CD4-positive, CD25-positive, alpha-beta regulatory T cell (primary cell): ENCODE results near the gene ZDHHC8. TPM values are rescaled to one million over a fixed set of nuclear protein-coding genes. Genes with fewer than 3 reads are reported as not detected.
A peak's percentile ranks its signal among the peaks of the same experiment; 100 is the strongest.

Source experiments
- ATAC-seq, 2 donors: fragments of 150-1000 bp; cut with Tn5 transposase; one replicate each; pipeline ENCODE4 v1.10.0; 2021; ENCODE audit warnings: low read depth in 2 of 2, moderate number of reproducible peaks in 2 of 2, moderate library complexity in 1 of 2
- DNase-seq, 3 donors: peaks; one replicate each; pipeline versions ENCODE4 v3.0.0 to v3.0.0-alpha.2; 2012 to 2022; ENCODE audit warnings: mixed read lengths in 1 of 3
- H3K27ac ChIP-seq: one replicate; pipeline ENCODE4 v1.7.0; 2013; ENCODE audit warnings: mild to moderate bottlenecking, low read length; ENCODE audit not compliant: insufficient read depth, poor library complexity, severe bottlenecking
- H3K27me3 ChIP-seq: one replicate; pipeline ENCODE4 v1.7.0; 2013; ENCODE audit warnings: low read length; ENCODE audit not compliant: control insufficient read depth, insufficient read depth
- H3K36me3 ChIP-seq: one replicate; pipeline ENCODE4 v1.7.0; 2013; ENCODE audit warnings: mild to moderate bottlenecking, low read length, moderate library complexity; ENCODE audit not compliant: control insufficient read depth, insufficient read depth
- H3K4me1 ChIP-seq: 2 replicates; pipeline ENCODE4 v1.7.0; 2013; ENCODE audit warnings: mild to moderate bottlenecking, low read length; ENCODE audit not compliant: insufficient read depth, control insufficient read depth, poor library complexity, severe bottlenecking
- H3K4me3 ChIP-seq: one replicate; pipeline ENCODE4 v1.7.0; 2013; ENCODE audit warnings: low read depth, mild to moderate bottlenecking, low read length, moderate library complexity
- H3K9me3 ChIP-seq, 2 experiments: 1 replicate in 1 of 2; 2 replicates in 1 of 2; pipeline ENCODE4 v1.7.0; 2013; ENCODE audit warnings: low read length in 2 of 2, mild to moderate bottlenecking in 1 of 2, moderate library complexity in 1 of 2; ENCODE audit not compliant: control insufficient read depth in 2 of 2
- H3K27ac Mint-ChIP-seq, 3 donors: one replicate each; pipeline ENCODE4 v1.8.0; 2020 to 2022; ENCODE audit warnings: mild to moderate bottlenecking in 3 of 3, mixed read lengths in 3 of 3, moderate library complexity in 2 of 3
- H3K27me3 Mint-ChIP-seq: one replicate; pipeline ENCODE4 v1.8.0; 2022; ENCODE audit warnings: mild to moderate bottlenecking, mixed read lengths
- H3K36me3 Mint-ChIP-seq: one replicate; pipeline ENCODE4 v1.8.0; 2020; ENCODE audit warnings: mixed read lengths
- H3K4me1 Mint-ChIP-seq, 4 donors: one replicate each; pipeline ENCODE4 v1.8.0; 2020 to 2022; ENCODE audit warnings: mixed read lengths in 4 of 4, mild to moderate bottlenecking in 1 of 4
- H3K4me3 Mint-ChIP-seq, 4 donors: one replicate each; pipeline ENCODE4 v1.8.0; 2020 to 2022; ENCODE audit warnings: mild to moderate bottlenecking in 4 of 4, mixed read lengths in 4 of 4, moderate library complexity in 3 of 4
- H3K9me3 Mint-ChIP-seq, 7 donors: one replicate each; pipeline ENCODE4 v1.8.0; 2020 to 2022; ENCODE audit warnings: mixed read lengths in 7 of 7, mild to moderate bottlenecking in 3 of 7, moderate library complexity in 2 of 7
- polyA plus RNA-seq, 4 donors: library from polyadenylated mRNA; unstranded; fragments of 300-500 nt; fragmentation: Illumina TruSeq; gene quantifications; one replicate each; pipeline ENCODE4 v1.2.3, GENCODE V29; 2021
- total RNA-seq: library from RNA; stranded (reverse); gene quantifications from one replicate; pipeline ENCODE4 v1.2.3, GENCODE V29; 2022

The ZDHHC8 gene
- total and polyA plus RNA-seq, 5 donors from 2014 or later = 1.2 to 76.7 (median 1.9) TPM

GRCh38 chr22:20126284-20127029 lies 5.1 kb upstream of the ZDHHC8 start:
- Histone ChIP-seq H3K4me3 (no peak overlapping the region), H3K27ac (no peak overlapping the region), H3K4me1 (peaks cover 10% of the 10 kb centered on the region), H3K9me3 (no peaks in the 10 kb centered on the region), H3K27me3 (no peaks in the 10 kb centered on the region), H3K36me3 (peaks cover 40% of the 10 kb centered on the region)
- no peak overlapping the region for H3K4me3 Mint-ChIP-seq
- H3K27ac Mint-ChIP-seq = peak overlapping the region in 1 of 3 donors; percentile 23
- peaks cover 7% of the 10 kb centered on the region for H3K36me3 Mint-ChIP-seq
- no peak for ATAC-seq
- no peaks in the 10 kb centered on the region for H3K27me3 Mint-ChIP-seq
- H3K4me1 Mint-ChIP-seq = peaks cover 0 to 25% (median 7%) of the 10 kb centered on the region in 4 donors
- no peak for DNase-seq
- no peaks in the 10 kb centered on the region for H3K9me3 Mint-ChIP-seq

DNA sequence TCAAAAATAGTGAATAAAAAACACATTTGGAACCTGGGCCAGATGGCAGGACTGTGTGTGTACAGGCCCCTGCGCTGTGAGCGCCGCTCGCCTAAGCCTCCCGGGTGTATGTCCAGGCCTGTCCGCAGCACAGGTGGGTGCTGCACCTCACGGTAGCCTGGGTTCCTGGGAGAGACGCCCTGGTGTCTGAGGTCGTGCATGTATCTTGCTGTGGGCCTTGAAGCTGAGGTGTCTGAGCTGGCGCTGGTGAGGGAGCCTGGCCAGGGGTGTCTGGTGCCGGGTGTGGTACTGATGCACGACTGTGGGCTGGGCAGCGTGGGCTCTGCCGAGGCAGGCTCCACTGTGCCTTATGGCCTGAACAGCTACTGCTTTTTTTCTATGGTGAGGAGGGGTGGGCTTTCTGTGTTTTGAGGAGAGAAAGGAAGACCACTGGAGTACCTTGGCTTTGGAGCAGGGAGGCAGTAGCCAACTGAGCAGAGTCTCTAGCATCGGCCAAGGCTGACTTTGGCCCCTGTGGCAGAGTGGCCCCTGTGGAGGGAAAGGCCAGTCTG lies 4.2 kb upstream of the ZDHHC8 start:
- Histone ChIP-seq H3K9me3 (no peaks in the 10 kb centered on the region), H3K36me3 (peaks cover 32% of the 10 kb centered on the region), H3K27me3 (no peaks in the 10 kb centered on the region), H3K4me3 (no peak overlapping the region), H3K4me1 (peaks cover 14% of the 10 kb centered on the region), H3K27ac (no peak overlapping the region)
- Mint-ChIP-seq H3K27ac (peak overlapping the region in 1 of 3 donors; percentile 36), H3K36me3 (peaks cover 4% of the 10 kb centered on the region), H3K4me3 (peak overlapping the region in 3 of 4 donors; percentile 17 to 77 (median 45)), H3K27me3 (no peaks in the 10 kb centered on the region), H3K9me3 (no peaks in the 10 kb centered on the region), H3K4me1 (peaks cover 0 to 17% (median 7%) of the 10 kb centered on the region in 4 donors)
- no peak for ATAC-seq
- DNase-seq = no peak

DNA sequence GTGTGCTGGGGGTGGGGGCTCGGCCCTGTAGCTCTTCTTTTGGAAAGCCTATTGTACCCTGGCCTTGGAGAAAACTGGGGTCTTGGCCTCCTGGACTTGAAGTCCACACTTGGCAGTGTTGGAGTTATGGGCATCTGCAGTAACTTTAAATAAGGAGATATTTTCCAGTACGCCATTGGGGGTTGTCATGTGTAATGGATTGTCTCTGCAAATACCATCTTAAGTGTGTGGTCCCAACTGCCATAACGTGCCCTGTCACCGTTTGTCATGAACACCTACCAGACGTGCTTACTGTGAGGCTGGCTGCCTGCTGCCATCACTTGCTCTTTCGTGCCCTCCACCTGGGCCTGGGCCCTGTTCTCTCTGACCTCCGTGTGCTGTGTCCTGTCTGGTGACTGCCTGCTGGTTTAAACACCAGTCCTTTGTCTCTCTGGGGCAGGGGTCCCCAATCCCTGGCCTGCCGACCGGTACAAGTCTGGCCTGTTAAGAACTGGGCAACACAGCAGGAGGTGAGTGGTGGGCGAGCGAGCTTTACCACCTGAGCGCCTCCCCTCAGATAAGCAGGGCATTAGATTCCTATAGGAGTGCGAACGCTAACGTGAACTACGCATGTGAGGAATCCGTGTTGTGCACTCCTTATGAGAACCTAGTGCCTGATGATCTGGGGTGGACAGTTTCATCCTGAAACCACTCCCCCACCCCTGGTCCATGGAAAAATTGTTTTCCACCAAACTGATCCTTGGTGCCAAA lies 3.6 kb upstream of the ZDHHC8 start:
- peak overlapping the region in 2 of 4 donors; percentile 63 to 77 for H3K4me3 Mint-ChIP-seq
- ATAC-seq = no peak
- H3K27ac ChIP-seq = peak overlapping the region; percentile 38

GRCh38 chr22:20128619-20128901 lies 3.0 kb upstream of the ZDHHC8 start:
- Mint-ChIP-seq H3K36me3 (peaks cover 4% of the 10 kb centered on the region), H3K27me3 (no peaks in the 10 kb centered on the region), H3K9me3 (no peaks in the 10 kb centered on the region), H3K27ac (peak overlapping the region in 2 of 3 donors; percentile 55 to 77), H3K4me1 (peaks cover 0 to 27% (median 11%) of the 10 kb centered on the region in 4 donors), H3K4me3 (peak overlapping the region in 3 of 4 donors; percentile 38 to 77 (median 63))
- H3K9me3 ChIP-seq = no peaks in the 10 kb centered on the region
- H3K36me3 ChIP-seq = peaks cover 29% of the 10 kb centered on the region
- no peak overlapping the region for H3K4me3 ChIP-seq
- H3K4me1 ChIP-seq = peaks cover 20% of the 10 kb centered on the region
- DNase-seq = no peak
- no peaks in the 10 kb centered on the region for H3K27me3 ChIP-seq
- peak overlapping the region; percentile 38 for H3K27ac ChIP-seq
- no peak for ATAC-seq

More for the DNA sequence above, 3.6 kb upstream of the ZDHHC8 start:
- Mint-ChIP-seq H3K4me1 (peaks cover 0 to 23% (median 8%) of the 10 kb centered on the region in 4 donors), H3K36me3 (peaks cover 4% of the 10 kb centered on the region), H3K27me3 (no peaks in the 10 kb centered on the region), H3K27ac (peak overlapping the region; percentile 47 to 75 (median 55)), H3K9me3 (no peaks in the 10 kb centered on the region)
- H3K4me3 ChIP-seq = no peak overlapping the region
- DNase-seq = no peak
- H3K9me3 ChIP-seq = no peaks in the 10 kb centered on the region
- peaks cover 18% of the 10 kb centered on the region for H3K4me1 ChIP-seq
- no peaks in the 10 kb centered on the region for H3K27me3 ChIP-seq
- peaks cover 31% of the 10 kb centered on the region for H3K36me3 ChIP-seq

GRCh38 chr22:20128902-20129746 lies 2.5 kb upstream of the ZDHHC8 start:
- Mint-ChIP-seq H3K9me3 (no peaks in the 10 kb centered on the region), H3K4me3 (peak overlapping the region in 3 of 4 donors; percentile 13 to 77 (median 54)), H3K27me3 (no peaks in the 10 kb centered on the region), H3K36me3 (peaks cover 4% of the 10 kb centered on the region), H3K4me1 (peaks cover 0 to 28% (median 13%) of the 10 kb centered on the region in 4 donors), H3K27ac (peak overlapping the region in 2 of 3 donors; percentile 20 to 77)
- Histone ChIP-seq H3K9me3 (no peaks in the 10 kb centered on the region), H3K4me1 (peaks cover 23% of the 10 kb centered on the region), H3K27ac (peak overlapping the region; percentile 38), H3K36me3 (peaks cover 24% of the 10 kb centered on the region), H3K27me3 (no peaks in the 10 kb centered on the region), H3K4me3 (no peak overlapping the region)
- peak in 1 of 2 donors; percentile 16 for ATAC-seq
- peak; percentile 24 to 57 (median 57) for DNase-seq

DNA sequence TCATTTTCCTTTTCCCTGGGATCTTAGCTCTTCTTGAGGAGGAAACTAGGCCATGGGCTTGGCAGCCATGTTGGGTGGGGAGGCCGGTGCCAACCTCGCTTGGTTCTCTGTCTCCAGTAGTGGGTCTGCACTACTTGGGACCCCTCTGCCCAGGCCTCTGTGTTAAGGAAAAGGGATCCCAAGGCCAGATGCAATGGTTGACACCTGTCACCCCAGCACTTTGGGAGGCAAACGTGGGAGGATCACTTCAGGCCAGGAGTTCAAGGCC lies 1.9 kb upstream of the ZDHHC8 start:
- Histone ChIP-seq H3K4me3 (no peak overlapping the region), H3K27me3 (no peaks in the 10 kb centered on the region), H3K9me3 (no peaks in the 10 kb centered on the region), H3K4me1 (peaks cover 23% of the 10 kb centered on the region), H3K36me3 (peaks cover 23% of the 10 kb centered on the region), H3K27ac (peak overlapping the region; percentile 6)
- Mint-ChIP-seq H3K4me1 (peaks cover 0 to 34% (median 16%) of the 10 kb centered on the region in 4 donors), H3K9me3 (no peaks in the 10 kb centered on the region), H3K4me3 (peak overlapping the region in 3 of 4 donors; percentile 54 to 81 (median 77)), H3K27ac (peak overlapping the region in 1 of 3 donors; percentile 67), H3K36me3 (peaks cover 4% of the 10 kb centered on the region), H3K27me3 (no peaks in the 10 kb centered on the region)
- ATAC-seq (no peak), DNase-seq (no peak)

- no peaks in the 10 kb centered on the region for H3K9me3 ChIP-seq
- H3K4me1 ChIP-seq = peaks cover 23% of the 10 kb centered on the region
- H3K27me3 ChIP-seq = no peaks in the 10 kb centered on the region
- peak in 1 of 3 donors; percentile 33 for DNase-seq
- peaks cover 4% of the 10 kb centered on the region for H3K36me3 Mint-ChIP-seq
- ATAC-seq = no peak
- H3K27me3 Mint-ChIP-seq = no peaks in the 10 kb centered on the region
- no peak overlapping the region for H3K4me3 ChIP-seq
- H3K27ac Mint-ChIP-seq = peak overlapping the region in 2 of 3 donors; percentile 59 to 67
- no peaks in the 10 kb centered on the region for H3K9me3 Mint-ChIP-seq
- H3K4me3 Mint-ChIP-seq = peak overlapping the region; percentile 64 to 84 (median 79)
- H3K27ac ChIP-seq = peak overlapping the region; percentile 85
- H3K36me3 ChIP-seq = peaks cover 18% of the 10 kb centered on the region
- H3K4me1 Mint-ChIP-seq = peaks cover 0 to 38% (median 16%) of the 10 kb centered on the region in 4 donors
Measured at GRCh38 chr22:20130319-20130718, 1.3 kb upstream of the ZDHHC8 start.
